Fibroblast of the aortic adventitia (primary cell): ENCODE results near the gene HMX1. TPM values are rescaled to one million over a fixed set of nuclear protein-coding genes. Genes with fewer than 3 reads are reported as not detected.

Experiments used
- DNase-seq: peaks from one replicate; pipeline ENCODE4 v3.0.0-alpha.2; 2010; ENCODE audit warnings: low read depth
- H3K4me3 ChIP-seq: 2 replicates; pipeline ENCODE4 v1.5.1; 2011; ENCODE audit warnings: low read depth, mild to moderate bottlenecking, control low read depth, low read length, moderate library complexity
- total RNA-seq: library from RNA; depleted of rRNA; stranded (reverse); fragments of >200 nt; gene quantifications from 2 replicates; pipeline ENCODE4 v1.2.3, GENCODE V29; 2012; ENCODE audit warnings: low replicate concordance
- TF ChIP-seq, protein P1 (sequence below): IDR thresholded peaks from 2 replicates; pipeline ENCODE4 v1.5.1; 2011; ENCODE audit warnings: mild to moderate bottlenecking, low read length, control low read depth, inconsistent platforms; ENCODE audit not compliant: insufficient read depth

HMX1 gene
- total RNA-seq, 1 donor: not detected

DNA sequence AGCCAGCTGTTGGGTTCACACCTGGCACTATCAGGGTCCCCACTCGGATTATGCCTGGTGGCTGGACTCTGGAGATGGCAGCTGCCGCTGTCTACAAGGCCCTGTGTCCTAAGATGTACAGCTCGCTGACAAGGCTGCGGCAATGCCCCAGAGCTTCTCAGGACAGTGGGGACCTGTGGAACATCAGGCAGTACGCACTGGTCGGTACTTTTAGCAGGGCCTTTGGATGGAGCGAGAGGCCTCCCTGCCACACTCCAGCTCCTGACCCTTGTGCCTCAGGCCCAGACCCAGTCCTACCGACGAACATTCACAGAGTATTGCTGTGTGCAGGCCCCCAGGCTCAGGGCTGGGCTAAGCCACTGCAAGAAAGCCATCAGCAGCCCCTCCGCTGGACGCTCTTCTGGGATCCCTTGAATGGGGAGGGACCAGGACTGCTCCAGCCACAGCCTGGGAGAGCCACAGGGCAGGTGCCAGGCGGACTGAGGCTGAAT lies 45.7 kb upstream of the HMX1 start:
- DNase-seq: no peak
- no peak overlapping the region for H3K4me3 ChIP-seq
- TF ChIP-seq, protein P1, sequence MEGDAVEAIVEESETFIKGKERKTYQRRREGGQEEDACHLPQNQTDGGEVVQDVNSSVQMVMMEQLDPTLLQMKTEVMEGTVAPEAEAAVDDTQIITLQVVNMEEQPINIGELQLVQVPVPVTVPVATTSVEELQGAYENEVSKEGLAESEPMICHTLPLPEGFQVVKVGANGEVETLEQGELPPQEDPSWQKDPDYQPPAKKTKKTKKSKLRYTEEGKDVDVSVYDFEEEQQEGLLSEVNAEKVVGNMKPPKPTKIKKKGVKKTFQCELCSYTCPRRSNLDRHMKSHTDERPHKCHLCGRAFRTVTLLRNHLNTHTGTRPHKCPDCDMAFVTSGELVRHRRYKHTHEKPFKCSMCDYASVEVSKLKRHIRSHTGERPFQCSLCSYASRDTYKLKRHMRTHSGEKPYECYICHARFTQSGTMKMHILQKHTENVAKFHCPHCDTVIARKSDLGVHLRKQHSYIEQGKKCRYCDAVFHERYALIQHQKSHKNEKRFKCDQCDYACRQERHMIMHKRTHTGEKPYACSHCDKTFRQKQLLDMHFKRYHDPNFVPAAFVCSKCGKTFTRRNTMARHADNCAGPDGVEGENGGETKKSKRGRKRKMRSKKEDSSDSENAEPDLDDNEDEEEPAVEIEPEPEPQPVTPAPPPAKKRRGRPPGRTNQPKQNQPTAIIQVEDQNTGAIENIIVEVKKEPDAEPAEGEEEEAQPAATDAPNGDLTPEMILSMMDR: no peak

DNA sequence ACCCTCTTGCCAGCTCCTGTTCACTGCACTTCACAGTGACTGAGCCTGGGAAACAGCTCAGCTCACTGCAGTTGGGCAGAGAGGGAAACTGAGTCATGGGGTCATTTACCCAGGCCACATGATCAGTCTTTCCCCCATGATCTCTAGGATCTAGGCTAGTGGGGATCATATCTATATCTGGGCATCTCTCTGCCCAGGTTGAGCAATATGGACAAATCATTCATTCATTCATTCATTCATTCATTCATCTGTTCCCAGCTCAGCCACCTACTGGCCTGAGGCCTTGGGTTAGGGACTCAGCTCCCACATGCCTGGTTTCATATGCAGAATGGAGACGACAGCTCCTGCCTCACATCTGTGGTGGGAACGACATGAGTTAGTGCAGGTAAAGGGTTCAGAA lies 45.3 kb upstream of the HMX1 start:
- TF ChIP-seq, protein P1: no peak
- no peak for DNase-seq
- H3K4me3 ChIP-seq: no peak overlapping the region

DNA sequence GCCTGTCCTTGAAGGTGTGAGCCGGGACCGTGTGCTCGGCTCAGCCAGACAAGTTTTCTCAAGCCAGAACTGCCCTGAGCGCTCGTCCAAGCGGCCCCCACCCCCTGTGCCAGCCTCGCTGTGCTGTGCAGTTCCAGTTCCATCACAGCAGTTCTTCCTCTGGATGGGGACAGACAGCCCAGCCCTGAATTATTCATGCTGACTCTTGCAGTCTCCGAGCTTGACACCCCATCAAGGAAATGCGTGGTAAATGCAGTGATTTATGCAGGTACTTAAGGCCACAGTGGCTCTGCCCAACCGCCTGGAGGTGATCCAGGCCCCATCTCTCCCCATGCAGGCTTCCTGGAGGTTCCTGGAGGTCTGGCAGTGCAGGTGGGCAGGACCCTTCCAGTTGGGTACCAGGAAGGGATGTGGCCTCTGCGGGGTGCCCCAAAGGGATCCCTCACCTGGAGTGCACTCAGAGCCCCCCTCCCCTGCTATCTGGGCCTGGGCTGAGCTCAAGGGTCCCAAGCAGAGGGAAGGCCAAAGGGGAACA lies 44.8 kb upstream of the HMX1 start:
- no peak overlapping the region for H3K4me3 ChIP-seq
- TF ChIP-seq, protein P1: no peak
- DNase-seq: no peak

DNA sequence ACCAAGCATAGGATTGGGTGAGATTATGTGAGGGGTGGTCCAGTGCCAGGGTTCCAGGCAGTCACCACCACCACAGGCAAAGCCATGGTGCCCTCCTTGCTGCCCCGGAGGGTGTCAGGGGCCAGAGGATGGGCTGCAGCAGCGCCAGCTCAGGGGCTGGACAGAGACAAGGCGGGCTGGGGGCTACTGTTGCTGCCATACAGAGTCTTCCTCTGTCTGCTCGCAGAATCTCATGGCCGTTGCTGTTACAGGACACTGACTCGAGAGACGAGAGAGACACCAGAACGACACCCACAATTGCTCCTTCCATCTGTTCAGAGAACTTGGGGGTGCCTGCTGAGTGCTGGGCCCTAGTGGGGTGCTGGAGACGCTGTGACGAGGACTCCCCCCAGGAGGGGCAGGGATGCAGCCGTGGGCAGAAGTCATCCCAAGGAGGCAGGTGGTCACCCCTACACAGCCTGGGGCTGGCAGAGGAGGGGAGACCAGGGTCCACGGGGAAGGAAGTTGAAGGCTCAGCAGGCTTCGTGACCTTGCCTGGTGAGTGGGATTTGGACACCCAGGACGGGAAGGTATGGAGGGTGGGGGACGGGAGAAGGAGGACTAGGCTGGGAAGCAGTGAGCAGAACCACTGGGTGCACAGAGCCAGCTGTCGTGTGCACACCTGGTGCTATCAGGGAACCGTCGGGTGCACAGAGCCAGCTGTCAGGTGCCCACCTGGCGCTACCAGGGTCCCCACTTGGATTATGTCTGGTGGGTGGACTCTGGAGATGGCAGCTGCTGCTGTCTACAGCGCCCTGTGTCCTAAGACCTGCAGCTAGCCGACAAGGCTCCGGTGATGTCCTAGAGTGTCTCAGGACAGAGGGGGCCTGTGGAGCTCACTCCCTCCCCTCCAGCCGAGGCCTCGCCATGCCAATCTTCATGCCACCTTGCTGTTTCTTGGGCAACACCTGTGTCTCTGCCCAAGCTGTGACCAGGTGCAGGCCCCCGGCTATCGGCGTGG lies 43.9 kb upstream of the HMX1 start:
- TF ChIP-seq, protein P1: no peak
- no peak for DNase-seq
- no peak overlapping the region for H3K4me3 ChIP-seq

DNA sequence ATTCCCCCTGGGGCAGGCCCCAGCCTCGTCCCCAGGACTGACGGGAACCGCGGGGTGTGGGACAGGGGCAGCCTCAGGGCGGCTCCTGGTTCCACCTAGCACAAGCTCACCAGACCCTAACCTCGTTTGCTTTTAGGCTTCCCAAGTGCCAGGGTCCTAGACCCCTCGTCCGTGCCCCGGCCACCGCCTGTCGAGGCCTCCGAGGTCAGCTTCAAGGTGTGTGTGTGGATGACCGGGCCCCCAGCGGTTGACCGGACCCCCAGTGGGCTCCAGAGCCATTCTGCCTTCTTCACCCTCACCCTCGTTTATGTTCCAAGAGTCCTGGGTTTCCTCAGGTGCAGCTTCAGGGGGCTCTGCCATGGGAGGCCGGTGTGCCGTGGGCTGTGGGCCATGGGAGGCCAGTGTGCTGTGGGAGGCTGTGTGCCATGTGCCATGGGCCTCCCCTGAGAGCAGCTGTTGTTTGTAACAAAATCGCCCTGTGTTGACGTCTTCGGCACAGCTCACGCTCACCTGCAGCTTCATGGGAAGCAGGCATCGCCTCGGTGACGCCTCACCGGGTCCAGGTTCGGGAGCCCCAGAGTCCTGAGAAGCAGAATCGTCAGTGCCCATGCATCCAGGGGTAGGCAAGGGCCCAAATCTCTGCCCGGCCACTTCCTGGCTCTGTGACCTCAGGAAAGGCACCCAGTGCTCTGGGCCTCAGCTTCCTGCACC lies 43.0 kb upstream of the HMX1 start:
- TF ChIP-seq, protein P1: no peak
- no peak for DNase-seq
- no peak overlapping the region for H3K4me3 ChIP-seq

DNA sequence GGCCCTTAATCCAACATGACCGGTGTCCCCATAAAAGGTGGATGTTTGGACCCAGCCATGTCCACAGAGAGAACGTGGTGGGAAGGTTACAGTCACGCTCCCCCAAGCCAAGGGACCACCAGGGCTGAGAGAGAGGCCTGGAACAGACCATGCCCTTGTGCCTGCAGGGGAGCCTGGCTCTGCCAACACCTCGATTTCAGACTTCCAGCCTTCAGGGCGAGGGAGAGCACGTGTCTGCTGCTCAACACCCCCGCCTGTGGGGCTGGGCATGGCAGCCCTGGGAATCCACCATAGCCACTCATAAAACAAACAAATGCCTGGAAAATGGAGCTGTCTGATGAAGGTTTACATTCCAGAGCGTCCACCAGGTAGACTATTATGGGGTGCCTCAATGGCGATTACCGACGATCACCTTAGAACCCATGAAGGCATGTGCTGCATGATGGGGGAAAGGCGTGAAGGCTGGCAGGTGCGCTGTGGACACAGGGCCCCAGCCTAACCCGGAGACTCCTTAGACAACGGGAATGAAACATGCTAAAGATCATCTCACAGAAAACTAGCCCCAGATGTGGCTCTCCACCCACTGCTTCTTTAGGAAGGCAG lies 42.3 kb upstream of the HMX1 start:
- DNase-seq: no peak
- H3K4me3 ChIP-seq: no peak overlapping the region
- TF ChIP-seq, protein P1: no peak
